Right atrium auricular region (tissue), 2 donors: Measurements from ENCODE around the gene MICAL3. TPM values are rescaled to one million over a fixed set of nuclear protein-coding genes. Genes with fewer than 3 reads are reported as not detected.

Source experiments
- DNase-seq: peaks from one replicate; pipeline ENCODE4 v3.0.0-alpha.2; 2019; ENCODE audit warnings: low spot score
- H3K27ac ChIP-seq, 2 donors: fragments of 200-600 bp; sonication (generic); 1 replicate in 1 of 2; 2 replicates in 1 of 2; pipeline ENCODE4 v1.5.1; 2016 to 2019
- H3K27me3 ChIP-seq, 2 donors: fragments of 200-600 bp; sonication (generic); one replicate each; pipeline versions ENCODE4 v1.5.1 to v1.6.0; 2017 to 2019
- H3K36me3 ChIP-seq: fragments of 200-600 bp; sonication (generic); one replicate; pipeline ENCODE4 v1.5.1; 2016
- H3K4me1 ChIP-seq, 2 donors: fragments of 200-600 bp; sonication (generic); one replicate each; pipeline versions ENCODE4 v1.5.1 to v1.6.0; 2017 to 2019
- H3K4me3 ChIP-seq, 2 donors: fragments of 200-600 bp; sonication (generic); 1 replicate in 1 of 2; 2 replicates in 1 of 2; pipeline ENCODE4 v1.5.1; 2017 to 2019; ENCODE audit warnings: mild to moderate bottlenecking in 1 of 2, moderate library complexity in 1 of 2
- H3K9me3 ChIP-seq, 2 donors: fragments of 200-600 bp; sonication (generic); one replicate each; pipeline ENCODE4 v1.5.1; 2019
- total RNA-seq, 2 donors: library from RNA; depleted of rRNA; stranded (reverse); fragments of >200 nt; gene quantifications; one replicate each; pipeline ENCODE4 v1.1.0, GENCODE V29; 2016
- TF ChIP-seq, protein P1 (sequence below), 2 donors: fragments of 200-600 bp; sonication (generic); IDR thresholded peaks; one replicate each; pipeline ENCODE4 v1.5.1; 2019; ENCODE audit warnings: antibody characterized with exemption in 2 of 2

MICAL3 gene
- total RNA-seq, 2 donors from 2014 or later = 42.5 to 45.1 TPM

DNA sequence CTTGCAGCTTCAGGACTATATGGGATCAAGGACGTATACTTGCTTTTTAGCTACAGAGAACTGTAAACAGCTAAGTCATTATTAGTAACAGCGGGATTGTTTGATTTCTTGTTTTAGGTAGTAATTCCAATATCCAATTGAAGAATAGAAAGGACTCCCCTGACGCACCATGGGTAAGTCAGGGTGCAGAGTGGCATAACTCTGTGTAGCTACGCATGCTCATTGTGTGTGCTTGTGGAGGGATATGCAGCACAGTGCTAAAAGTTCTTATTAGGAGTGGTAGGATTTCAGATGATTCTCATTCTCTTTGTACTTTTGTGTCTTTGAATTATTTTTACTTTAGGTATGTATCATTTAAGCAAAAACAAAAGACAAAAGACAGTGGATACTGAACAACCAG lies 45.7 kb upstream of the MICAL3 start:
- Histone ChIP-seq H3K27ac (no peak overlapping the region), H3K9me3 (no peaks in the 10 kb centered on the region), H3K36me3 (no peaks in the 10 kb centered on the region), H3K4me1 (peaks cover 0 to 19% of the 10 kb centered on the region in 2 donors), H3K27me3 (no peaks in the 10 kb centered on the region), H3K4me3 (no peak overlapping the region)
- TF ChIP-seq, protein P1, sequence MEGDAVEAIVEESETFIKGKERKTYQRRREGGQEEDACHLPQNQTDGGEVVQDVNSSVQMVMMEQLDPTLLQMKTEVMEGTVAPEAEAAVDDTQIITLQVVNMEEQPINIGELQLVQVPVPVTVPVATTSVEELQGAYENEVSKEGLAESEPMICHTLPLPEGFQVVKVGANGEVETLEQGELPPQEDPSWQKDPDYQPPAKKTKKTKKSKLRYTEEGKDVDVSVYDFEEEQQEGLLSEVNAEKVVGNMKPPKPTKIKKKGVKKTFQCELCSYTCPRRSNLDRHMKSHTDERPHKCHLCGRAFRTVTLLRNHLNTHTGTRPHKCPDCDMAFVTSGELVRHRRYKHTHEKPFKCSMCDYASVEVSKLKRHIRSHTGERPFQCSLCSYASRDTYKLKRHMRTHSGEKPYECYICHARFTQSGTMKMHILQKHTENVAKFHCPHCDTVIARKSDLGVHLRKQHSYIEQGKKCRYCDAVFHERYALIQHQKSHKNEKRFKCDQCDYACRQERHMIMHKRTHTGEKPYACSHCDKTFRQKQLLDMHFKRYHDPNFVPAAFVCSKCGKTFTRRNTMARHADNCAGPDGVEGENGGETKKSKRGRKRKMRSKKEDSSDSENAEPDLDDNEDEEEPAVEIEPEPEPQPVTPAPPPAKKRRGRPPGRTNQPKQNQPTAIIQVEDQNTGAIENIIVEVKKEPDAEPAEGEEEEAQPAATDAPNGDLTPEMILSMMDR (IDR thresholded peaks at IDR 0.05) = no peak
- no peak for DNase-seq

DNA sequence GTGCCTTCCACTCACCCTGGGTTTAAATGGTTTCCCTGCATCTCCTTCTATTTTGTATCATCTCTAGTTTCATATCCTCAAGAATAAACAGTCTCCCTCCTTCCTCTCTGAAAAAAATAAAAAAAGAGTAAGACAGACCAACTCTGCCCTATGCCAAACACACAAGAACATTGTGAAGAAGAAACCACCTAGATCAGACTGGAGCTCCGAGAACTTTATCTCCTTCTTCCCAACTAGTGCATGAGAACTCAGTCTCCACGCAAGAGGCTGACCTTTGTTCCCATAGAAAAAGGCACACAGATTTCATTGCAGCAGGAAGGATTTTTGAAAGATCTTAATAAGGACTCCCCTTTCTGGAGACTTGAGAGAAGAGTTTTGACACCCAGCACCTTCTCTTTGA lies 44.7 kb upstream of the MICAL3 start:
- H3K4me1 ChIP-seq = peaks cover 0 to 19% of the 10 kb centered on the region in 2 donors
- H3K27me3 ChIP-seq = no peaks in the 10 kb centered on the region
- TF ChIP-seq, protein P1 (IDR thresholded peaks at IDR 0.05) = no peak
- H3K27ac ChIP-seq = peak overlapping the region; percentile 62 to 86
- H3K4me3 ChIP-seq = no peak overlapping the region
- H3K36me3 ChIP-seq = no peaks in the 10 kb centered on the region
- H3K9me3 ChIP-seq = no peaks in the 10 kb centered on the region
- DNase-seq = no peak

DNA sequence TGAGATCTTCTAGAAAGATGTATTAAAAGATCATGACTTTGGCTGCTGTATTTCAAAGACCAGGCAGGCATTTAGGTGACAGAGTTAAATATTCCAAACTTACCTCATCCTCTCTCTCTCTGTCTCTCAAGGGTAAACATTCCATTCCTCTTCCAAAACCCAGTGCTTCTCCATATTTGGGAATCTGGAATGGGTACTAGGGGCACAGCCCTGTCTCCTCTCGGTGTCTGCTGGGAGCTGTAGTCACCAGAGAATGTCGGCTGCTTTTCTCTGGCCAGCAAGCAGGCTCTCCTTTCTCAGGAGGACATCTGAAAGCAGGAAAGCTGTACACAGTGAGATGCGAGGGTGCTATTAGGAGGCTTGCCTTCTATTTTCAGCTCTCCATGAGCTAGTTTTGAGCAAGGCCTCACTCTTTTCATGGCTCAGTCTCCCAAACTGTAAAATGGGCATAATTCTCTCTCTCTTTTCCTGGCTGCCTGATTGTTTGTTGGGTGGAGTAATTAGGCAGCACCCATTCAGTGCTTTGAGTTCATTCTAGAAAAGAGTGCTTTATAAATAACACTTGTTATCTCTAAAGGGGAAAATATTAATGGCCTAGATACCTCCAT lies 44.1 kb upstream of the MICAL3 start:
- DNase-seq = no peak
- peaks cover 0 to 19% of the 10 kb centered on the region in 2 donors for H3K4me1 ChIP-seq
- TF ChIP-seq, protein P1 (IDR thresholded peaks at IDR 0.05) = no peak

DNA sequence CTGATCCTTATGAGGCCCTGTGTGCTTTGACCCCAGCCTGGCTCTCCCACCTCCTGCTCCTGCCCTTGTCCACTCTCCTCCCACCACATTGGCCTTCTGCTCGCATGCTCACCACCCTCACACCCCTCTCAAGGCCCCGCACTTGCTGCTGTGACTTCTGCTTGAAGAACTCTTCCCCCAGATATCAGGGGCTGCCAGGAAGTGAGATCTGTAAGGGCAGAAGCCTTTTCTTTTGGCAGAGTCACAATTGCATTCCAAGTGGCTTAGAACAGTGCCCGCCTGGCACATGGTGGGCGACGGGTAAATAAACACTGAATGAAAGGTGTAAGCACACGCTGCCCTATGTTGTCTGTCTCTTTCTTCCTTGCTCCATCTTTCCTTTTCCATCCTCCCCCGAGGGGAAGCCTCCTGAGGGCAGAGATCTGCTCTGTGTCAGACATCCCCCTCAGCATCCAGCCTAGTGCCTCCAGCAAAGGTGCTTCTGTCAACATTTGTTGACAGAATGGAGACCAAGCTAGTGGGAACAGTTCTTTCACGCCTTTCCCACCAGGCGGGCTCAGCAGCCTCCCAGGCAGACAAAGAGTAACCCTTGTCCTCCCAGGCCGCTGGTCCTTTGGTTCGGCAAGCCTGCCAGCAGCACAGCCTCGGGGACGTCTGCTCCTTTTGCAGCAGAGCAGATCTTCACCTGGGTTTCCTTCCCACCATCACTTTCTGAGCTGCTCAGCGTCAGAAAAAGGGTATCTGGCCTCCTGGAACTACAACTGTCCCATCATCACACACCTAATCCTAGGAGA lies 43.4 kb upstream of the MICAL3 start:
- Histone ChIP-seq H3K27me3 (no peaks in the 10 kb centered on the region), H3K27ac (peak overlapping the region; percentile 62 to 86), H3K9me3 (no peaks in the 10 kb centered on the region), H3K4me1 (peaks cover 0 to 19% of the 10 kb centered on the region in 2 donors), H3K36me3 (no peaks in the 10 kb centered on the region), H3K4me3 (no peak overlapping the region)
- DNase-seq = no peak
- TF ChIP-seq, protein P1 (IDR thresholded peaks at IDR 0.05) = no peak

More for the DNA sequence above, 44.1 kb upstream of the MICAL3 start:
- no peak overlapping the region for H3K4me3 ChIP-seq
- H3K27ac ChIP-seq = peak overlapping the region; percentile 62 to 86
- no peaks in the 10 kb centered on the region for H3K9me3 ChIP-seq
- no peaks in the 10 kb centered on the region for H3K27me3 ChIP-seq
- H3K36me3 ChIP-seq = no peaks in the 10 kb centered on the region

DNA sequence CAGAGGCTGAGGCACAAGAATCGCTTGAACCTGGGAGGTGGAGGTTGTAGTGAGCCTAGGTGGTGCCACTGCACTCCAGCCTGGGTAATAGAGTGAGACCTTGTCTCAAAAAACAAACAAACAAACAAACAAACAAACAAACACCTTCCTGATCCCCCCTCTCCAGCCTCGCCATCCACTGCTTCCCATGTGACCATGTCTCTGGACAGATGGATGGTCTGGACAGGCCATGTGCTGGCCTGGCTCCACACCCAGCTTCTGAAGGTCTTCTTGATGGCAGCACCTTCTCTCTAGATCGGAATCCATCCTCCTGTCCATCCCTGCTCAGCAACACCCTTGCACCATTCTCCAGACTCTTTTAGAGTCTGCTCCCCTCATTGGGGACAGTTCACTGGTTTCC lies 42.8 kb upstream of the MICAL3 start:
- H3K27me3 ChIP-seq = no peaks in the 10 kb centered on the region
- DNase-seq = no peak
- TF ChIP-seq, protein P1 (IDR thresholded peaks at IDR 0.05) = no peak
- H3K4me1 ChIP-seq = peaks cover 0 to 19% of the 10 kb centered on the region in 2 donors
- no peak overlapping the region for H3K4me3 ChIP-seq
- H3K27ac ChIP-seq = peak overlapping the region; percentile 62 to 86
- no peaks in the 10 kb centered on the region for H3K9me3 ChIP-seq
- H3K36me3 ChIP-seq = no peaks in the 10 kb centered on the region
